AG09319 (cell line): ENCODE measurements around the gene VAV1.

Experiments used
- DNase-seq: peaks from one replicate; pipeline ENCODE4 v3.0.0-alpha.2; 2010; ENCODE audit warnings: low read depth; ENCODE audit errors: extremely low read depth
- TF ChIP-seq, protein P1 (sequence below): IDR thresholded peaks from 2 replicates; pipeline ENCODE4 v1.5.1; 2011; ENCODE audit warnings: low read depth, mild to moderate bottlenecking, inconsistent platforms, low read length, moderate library complexity

Gene VAV1

DNA sequence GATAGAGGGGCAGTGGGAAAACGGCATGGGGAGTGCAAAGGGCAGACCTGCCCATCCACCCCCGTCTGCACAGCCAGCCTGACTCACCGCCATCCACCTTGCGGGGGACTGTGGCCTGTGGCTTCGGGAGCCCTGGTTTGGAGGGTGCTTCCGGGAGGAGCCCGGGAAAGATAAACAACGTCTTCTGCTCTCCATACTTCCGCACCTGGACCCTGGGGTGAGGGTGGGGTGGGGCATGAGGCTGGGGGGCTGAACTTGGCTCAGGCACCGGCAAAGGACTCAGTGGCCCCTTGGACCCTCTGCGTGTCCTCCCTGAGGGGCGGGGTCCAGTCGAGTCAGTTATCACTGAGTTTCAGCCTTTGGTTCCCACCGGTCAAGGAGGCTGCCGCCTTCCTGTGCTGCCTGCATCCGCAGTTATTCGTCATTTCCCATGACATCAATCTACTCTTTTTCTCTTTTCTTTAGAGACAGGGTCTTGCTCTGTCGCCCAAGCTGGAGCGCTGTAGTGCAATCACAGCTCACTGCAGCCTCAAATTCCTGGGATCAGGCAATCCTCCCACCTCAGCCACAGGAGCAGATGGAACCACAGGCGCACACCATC lies 38.3 kb upstream of the VAV1 start:
- TF ChIP-seq, protein P1, sequence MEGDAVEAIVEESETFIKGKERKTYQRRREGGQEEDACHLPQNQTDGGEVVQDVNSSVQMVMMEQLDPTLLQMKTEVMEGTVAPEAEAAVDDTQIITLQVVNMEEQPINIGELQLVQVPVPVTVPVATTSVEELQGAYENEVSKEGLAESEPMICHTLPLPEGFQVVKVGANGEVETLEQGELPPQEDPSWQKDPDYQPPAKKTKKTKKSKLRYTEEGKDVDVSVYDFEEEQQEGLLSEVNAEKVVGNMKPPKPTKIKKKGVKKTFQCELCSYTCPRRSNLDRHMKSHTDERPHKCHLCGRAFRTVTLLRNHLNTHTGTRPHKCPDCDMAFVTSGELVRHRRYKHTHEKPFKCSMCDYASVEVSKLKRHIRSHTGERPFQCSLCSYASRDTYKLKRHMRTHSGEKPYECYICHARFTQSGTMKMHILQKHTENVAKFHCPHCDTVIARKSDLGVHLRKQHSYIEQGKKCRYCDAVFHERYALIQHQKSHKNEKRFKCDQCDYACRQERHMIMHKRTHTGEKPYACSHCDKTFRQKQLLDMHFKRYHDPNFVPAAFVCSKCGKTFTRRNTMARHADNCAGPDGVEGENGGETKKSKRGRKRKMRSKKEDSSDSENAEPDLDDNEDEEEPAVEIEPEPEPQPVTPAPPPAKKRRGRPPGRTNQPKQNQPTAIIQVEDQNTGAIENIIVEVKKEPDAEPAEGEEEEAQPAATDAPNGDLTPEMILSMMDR: no peak
- no peak for DNase-seq

DNA sequence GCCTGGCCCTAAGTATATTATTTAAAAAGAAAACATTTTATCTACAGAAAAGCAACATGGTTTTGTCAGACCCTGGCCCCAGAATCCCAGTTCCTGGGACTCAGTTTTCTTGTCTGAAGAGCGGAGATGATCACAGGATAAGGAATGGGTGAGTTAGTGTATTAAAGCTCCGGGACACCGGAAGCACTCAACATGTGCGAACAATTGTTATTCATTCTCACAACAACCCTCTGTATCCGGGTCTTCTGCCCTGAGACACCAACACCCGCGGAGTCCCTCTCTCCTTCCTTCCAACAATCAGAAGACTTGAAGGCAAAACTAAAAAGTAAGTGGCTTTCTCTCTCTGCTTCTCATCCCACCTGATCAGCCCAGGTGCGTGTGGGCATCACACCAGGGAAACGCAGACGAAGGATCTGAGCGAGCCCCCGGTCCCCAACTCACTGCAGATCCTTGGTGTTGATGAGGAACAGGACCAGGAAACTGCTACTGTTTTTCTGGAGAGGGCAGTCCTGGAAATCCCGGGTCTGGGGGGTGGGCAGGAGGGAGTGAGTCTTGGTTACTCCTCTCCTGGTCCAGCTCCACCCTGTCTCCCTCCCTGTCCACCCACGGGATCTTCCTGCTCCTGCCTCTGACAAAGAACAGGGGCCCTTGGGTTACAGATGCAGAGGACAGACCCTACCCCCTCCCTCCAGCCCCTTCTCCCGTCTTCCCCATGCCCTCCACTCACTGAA lies 37.2 kb upstream of the VAV1 start:
- TF ChIP-seq, protein P1: no peak
- no peak for DNase-seq

DNA sequence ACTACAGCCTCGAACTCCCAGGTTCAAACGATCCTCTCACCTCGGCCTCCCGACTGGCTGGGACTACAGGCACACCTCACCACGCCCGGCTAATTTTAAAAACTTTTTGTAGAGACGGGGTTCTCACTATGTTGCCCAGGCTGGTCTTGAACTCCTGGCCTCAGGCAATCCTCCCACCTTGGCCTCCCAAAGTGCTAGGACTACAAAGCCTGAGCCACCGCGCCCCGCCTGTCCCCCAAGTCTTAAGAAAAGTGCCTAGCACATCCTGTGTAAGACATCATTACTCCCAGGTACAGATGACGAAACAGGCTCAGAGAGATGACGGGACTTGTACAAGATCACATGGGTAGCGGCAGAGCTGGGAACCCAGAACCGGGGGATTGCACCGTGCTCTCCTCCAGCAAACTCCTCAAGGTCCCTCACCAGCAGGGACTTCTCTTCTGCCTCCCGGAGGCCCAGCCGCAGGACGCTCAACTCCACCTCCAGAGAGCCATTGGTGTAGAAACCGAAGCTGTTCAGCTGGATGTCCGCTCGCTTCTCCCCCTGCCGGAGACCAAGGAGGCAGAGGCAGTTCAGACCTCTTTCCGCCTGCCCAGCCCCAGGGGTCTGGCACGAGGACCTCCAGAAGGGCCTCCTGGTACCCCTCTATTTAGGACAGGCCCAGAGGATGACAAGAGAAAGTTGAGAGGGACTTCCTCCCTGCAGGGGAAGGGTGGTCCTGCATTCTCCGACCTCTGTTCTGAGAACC lies 36.2 kb upstream of the VAV1 start:
- peak; percentile 70 for DNase-seq
- TF ChIP-seq, protein P1: peak; percentile 78

DNA sequence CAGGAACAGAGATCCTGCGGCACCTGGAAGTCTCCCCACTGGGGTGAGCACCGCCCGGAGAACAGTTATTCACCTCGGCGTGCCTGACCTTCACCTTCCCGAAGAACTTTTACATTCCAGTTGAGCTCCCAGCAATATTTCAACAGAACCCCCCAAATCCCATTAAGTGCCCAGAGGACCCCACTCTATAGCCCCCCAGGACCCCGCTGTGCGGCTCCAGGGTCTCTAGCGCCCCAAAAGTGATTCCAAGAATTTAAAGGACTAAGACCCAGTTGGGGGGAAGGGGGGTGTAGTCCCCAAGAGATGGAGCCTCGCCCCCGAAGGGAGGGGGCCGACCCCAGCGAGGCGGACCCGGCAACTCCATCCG lies 35.6 kb upstream of the VAV1 start:
- DNase-seq: no peak
- TF ChIP-seq, protein P1: no peak

DNA sequence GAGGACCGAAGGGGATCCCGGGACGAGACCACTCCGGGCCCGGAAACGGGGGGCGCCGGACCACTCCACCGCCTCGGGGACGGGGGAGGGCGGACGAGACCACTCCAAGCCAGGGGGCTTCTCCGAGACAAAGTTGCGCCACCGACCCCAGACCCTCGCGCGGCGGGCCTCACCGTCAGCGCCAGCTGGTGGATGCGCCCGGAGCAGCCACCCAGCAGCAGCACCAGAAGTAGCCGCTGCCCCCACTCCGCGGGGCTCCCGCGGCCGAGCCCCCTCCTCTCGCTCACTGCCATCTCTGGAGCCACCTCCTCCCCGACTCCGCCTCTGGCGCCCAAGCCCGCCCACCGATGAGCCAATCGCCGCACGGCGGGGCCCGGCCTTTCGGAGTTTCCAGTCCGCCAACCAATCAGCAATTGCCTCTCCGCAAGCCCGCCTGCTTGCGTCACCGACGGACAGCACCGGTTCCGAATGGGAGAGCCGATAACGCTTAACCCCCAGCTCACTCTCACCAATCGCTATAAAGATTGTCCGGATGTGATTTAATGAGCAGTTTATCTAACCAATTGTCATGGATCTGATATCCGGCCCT lies 35.1 kb upstream of the VAV1 start, which contains the start of gene GPR108:
GPR108 (minus strand) TSS at position 297 of the 589 bp plus-strand sequence; CDS start at position 293, 4 bp downstream.
- TF ChIP-seq, protein P1: no peak

DNA sequence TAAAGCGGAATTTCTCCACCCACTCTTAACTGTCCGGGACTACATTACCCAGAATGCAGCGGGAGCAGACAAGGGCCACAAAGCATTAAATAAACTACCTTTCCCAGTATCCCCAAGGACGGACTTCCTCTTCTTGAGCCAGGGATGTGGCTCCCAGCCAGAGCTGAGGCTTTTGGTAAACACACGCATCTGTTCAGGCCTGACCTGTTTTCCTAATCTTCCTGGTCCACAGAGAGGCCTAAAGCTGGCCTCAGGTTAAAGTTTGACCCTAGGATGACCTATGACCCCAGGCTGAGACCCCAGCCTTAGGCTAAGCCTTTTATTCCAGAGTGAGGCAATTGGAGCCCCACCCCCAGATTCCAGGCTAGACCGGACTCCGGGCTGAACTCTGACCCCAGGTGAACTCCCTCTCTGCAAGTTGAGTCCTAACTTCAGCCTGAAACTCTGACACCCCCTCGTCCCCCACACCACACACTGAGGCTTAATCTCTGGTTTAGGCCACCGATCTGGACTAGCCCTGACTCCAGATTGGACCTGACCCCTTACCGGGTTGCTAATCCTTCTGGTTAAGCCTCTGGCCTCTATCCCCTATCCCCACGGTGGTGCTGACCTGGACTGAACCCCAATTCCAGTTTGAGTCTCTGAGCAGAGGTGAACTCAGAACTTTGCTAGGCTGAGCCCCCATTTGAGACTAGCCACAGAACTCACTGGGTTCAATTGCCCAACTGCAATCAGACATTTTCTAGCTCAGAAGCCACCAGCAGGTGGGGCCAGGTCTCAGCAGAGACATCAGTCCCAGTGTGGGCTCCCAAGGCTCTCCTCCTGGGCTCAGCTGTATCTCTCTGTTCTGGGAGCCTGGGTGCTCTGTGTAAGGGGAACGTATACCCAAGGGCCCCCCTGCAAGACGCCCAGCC lies 34.4 kb upstream of the VAV1 start:
- TF ChIP-seq, protein P1: peak; percentile 76
- peak; percentile 53 for DNase-seq

More for the DNA sequence above, 35.1 kb upstream of the VAV1 start, which contains the start of gene GPR108:
- peak; percentile 100 for DNase-seq
